Glomerular endothelial cell (primary cell): ENCODE data around the gene HMG20A. TPM values are rescaled to one million over a fixed set of nuclear protein-coding genes. Genes with fewer than 3 reads are reported as not detected.

Experiments used
- DNase-seq: peaks from one replicate; pipeline ENCODE4 v3.0.0-alpha.2; 2011; ENCODE audit warnings: low read depth, low spot score; ENCODE audit errors: extremely low read depth
- total RNA-seq: library from RNA; depleted of rRNA; stranded (reverse); fragments of >200 nt; gene quantifications from 2 replicates; pipeline ENCODE4 v1.2.3, GENCODE V29; 2015

Gene HMG20A
- total RNA-seq, 1 donor from 2014 or later: 48.0 TPM

DNA sequence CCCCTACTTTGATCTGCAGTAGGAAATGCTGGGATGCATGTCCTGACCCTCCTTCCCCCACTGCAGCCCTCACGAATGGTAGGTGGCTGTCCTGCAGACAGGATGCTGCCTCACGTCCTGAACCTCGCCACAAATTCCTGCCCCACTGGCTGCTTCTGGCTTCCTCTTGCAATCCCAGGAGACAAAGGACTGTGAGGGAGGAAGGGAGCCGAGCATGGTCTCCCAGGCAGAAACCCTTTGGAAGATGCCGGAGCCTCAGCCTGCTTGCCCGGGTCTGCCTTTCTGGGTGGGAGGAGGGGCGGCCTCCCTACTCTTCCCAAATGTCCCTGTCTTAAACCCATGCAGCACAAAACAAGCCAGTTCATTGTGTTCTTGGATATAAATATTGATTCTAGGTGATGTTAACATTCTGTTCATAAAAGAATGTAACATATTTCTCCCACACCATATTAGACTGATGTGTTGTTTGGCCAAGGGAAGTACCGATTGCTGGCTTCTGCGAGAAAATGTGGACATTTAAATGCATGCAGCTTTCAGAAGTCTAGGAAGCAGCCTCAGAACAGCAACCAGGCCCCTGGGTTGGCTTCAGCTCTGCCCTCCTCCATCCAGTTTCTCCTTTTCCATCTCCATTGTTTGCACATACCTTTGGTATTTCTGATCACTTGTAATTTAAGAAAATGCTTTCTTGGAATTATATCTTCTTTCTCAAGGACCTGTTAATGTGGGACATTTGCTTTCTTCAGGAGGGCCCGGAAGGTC lies 75.3 kb downstream of the HMG20A start:
- no peak for DNase-seq

DNA sequence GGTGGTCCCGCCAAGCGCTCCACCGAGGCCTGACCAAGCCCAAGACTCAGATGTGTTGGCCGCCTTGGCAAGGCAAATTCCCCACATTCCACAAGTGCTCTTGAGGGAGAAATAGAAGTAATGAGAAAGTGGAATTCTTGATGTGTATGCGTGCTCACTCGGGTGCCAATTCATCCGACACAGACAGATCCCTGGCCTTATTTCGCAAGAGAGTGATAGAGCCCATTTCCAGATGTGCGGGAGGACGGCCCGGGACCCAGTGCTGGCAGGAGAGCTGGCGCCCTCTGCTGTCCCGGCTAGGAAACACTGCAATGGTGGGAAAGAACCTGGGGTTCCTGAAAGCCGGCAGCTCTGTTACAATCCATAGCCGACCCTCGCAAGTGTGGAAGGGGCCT lies 76.0 kb downstream of the HMG20A start:
- DNase-seq: no peak

DNA sequence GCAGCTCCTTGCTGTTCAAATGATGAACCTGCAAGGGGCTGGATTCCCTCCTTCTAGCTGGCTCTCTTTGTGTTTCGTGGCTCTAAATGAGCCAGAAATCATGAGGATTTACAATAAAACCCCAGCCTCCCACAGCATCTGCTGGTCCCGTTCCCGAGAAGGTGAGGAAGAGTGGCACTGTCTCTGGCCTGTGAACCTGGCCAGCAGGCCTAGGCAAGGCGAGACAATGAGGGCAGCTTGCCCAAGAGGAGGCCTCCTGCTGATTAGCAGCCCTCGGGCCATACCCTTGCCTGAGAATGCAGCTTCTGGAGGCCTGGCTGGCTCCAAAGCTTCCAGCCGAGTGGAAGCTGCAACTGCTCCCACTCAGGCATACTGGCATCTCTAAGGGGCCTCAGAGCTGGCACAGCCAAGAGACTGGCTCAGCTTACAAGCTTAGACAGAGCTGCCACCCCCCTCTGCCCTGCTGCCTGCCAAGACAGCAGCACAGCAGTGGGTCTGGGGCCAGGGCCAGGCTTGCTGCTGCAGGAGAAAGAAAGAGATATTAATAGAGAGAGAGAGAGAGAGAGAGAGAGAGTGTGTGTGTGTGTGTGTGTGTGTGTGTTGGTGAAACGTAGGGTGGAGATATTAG lies 76.5 kb downstream of the HMG20A start:
- DNase-seq: no peak

DNA sequence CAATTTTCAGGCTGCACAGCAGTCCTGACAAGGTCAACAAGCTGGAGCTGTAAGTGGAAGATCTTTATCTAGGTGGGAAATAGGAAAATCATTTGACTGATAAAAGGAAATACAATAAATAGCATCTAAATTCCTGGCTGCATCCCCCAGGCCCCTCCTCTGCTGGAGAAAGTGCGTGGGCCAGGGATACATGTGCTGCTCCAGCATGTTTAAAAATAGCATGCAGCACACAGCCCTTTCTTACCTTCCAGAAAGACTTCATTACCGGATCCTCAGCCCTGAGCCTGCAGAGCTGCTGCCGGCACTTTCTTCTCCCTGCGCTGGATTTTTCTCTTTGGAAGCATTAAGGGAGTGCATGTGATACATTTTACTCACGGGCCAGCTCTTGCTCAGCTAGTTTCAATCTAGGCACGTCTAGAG lies 77.3 kb downstream of the HMG20A start:
- no peak for DNase-seq

DNA sequence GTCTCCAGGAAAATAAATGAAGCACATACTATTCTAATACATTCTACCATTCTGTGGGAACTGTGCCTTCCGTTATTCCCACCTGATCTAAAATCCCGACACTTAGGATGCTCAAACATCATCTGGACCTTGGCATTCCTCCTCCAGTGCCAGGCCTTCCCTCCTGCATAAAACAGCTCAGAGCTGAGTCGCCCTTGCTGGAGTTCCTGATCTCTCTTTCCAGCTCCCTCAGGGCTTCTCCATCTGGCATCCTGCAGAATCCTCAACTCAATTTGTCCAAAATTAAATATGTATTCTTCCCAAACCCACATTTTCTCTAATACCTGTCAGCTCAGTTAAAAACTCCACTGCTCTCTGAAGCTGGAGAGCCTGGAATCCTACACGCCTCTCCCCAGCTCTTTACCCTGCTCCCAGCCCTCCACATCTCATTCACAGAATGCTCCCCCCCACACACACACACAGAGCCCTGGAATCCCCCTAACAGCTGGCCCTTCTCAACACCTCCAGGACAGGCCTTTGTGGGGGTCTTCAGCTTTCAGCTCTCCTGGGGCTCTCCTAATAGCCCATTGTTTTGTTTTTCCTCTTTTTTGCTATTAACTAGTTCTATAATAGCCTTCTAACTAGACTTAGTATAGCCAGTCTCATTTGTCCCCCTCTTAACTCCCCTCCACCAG lies 78.5 kb downstream of the HMG20A start:
- DNase-seq: no peak

DNA sequence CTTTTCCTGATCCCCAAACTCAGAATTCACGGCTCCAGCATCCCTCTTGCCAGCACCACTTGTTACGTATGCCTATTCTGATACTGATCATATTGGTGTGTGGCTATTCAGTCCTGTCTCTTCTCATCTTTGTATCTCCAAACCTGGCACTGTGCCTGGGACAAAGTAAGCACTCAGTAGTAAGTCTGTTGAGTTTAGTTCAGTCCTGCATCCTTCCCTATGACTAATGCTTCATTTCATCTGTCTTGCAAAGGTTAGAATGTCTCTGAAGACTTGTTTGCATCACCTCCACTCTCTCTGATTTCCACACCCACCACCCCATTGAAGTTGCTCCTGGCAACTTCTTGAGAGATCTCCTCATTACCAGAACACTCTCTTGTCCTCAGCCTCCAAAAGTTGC lies 80.3 kb downstream of the HMG20A start:
- DNase-seq: no peak

DNA sequence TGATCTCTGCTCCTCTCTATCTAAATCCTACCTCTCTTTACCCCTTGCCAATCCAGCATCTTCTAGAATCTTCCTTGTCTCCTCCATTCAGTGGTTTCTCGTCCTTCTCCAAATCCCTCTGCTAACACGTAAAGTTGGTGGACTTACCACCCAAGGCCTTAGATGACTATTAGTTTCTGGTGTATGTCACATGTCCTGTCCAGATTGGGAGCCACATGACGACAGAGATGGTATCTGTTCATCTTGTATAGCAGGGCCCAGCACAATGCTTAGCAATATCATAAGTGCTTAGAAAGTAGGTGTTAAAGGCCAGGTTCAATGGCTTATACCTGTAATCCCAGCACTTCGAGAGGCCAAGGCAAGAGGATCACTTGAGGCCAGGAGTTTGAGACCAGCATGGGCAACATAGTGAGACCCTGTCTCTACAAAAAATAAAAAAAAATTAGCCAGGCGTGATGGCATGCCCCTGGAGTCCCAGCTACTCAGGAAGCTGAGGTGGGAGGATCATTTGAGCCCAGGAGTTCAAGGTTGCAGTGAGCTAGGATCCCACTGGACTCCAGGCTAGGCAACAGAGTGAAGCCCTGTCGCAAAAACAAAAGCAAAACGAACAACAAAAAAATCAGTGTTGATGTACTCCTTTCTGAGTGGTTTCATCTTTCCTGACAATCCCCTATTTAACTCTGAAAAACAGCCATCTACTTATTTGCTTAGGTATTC lies 81.8 kb downstream of the HMG20A start:
- no peak for DNase-seq

DNA sequence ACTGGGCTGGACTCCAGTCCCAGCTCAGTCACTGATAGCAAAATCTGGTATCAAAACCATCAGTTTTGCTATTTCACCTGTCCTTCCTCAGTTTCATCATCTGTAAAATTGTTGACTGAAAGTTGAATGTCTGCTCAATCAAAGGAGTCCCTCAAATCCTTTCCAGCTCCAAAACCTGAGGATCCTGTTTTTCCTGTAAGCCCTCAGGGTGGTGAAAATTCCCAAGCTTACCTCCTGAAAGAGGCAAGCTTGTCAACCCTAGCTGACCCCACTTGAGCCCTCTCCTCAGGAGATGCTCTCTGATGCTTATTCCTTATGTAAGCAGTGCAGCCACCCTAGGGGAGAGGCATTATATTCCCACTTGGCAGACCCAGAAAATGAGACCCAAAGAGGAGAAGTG lies 82.6 kb downstream of the HMG20A start:
- no peak for DNase-seq

DNA sequence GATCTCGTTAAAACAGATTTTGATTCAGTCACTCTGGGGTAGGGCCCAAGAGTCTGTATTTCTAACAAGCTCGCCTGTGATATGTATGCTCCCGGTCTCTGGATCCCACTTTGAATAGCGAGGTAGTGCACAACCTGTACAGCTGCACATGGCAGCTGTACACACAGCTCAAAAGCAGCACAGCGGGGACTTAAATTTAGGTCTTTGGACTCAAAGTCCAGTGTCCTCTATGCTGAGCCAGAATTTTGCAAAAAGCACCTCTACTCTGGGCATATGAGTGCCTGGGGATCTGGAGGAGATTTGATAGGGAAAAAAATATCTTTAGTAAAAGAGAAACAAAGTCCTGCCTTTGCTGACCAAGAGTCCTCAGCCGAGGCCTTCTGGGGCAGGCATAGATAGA lies 83.1 kb downstream of the HMG20A start:
- no peak for DNase-seq

DNA sequence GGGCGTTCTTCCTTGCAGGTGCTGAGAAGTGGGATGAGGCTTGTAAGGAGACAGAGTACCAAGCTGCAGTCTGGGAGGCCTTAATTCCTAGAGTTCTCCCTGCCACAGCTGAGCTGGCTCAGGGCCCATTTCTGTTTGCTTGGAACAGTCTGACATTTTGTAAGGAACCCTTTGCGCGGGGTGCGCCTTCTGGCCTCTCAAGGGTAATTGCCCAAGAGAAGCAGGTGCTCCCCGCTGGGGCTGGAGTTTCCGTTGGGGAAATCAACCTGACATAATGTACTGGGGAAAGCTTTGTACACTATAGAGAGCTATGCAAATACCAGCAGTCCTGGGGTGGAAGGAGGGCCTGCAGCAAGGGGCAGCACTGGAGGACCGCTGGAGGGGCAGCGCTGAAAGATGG lies 83.6 kb downstream of the HMG20A start:
- no peak for DNase-seq

DNA sequence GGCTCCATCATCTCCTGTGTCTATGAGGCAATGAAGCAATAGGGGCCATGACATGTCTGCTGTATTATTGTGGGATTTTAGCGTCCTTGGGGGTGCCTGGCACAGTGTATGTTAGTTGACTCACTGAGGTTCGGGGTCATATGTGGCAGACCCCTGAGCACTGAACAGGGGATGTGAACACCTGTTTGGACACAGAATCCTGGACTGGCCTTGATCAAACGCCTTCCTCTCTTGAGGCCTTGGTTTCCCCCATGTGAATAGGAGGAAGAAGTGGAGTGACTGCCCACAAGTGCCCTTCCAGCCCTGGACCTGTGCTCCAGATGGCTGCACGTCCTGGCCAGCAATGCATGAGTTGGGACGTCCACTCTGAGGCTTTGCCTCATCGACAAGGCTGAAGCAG lies 84.2 kb downstream of the HMG20A start:
- no peak for DNase-seq

DNA sequence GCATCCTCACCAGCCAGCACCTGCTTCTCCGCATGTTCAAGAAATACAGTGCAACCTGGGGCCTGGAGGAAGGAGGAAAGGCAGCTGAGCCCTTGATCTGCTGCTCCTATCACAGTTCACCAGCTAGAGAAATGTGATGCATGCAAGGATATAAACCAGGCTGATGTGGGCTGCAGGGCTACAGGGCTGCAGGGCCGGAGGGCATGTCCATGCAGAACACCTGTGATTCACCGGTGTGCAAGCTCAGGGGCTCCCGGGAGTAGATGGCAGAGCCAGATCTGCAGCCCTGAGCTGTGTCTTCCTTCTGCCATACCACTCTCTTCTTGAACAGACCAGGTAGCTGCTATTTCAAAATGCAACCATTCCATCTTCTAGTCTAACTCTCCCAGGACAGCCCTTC lies 84.9 kb downstream of the HMG20A start:
- DNase-seq: no peak

DNA sequence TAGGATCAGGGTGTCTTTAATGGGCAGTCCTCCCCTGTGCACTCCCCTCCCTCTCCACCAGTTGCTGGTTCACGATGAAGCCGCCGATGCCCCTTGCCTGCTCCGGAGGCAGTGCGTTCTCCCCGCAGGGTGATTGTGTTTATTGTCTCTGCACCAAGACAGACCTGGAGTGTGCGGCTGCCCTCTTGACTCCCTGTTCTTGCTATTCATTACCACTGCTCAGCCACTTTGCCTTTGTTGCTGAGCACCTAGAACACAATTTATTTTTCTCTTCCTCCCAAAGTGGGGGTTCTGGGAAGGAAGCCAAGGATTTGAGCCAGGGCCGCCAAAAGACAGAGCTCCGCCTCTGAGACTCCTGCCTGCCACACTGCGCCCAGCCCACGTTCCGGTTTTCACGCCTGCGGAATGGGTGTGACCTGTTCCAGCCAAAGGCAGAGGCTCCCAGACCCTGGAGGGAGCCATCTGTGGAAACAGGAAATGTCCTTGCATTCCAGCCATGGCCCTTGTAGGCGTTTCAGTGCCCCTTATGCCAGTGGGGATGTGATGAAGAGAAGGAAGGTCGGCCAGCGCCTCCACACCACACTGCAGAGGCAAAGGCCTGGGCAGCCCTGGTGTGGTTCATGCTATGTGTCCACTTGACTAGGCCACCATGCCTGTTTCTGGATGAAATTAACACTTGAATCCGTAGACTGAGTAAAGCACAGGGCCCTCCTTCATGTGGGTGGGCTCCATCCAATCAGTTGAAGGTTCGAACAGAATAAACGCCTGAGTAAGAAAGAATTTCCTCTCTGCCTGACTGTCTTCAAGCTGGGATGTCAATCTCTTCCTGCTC lies 85.8 kb downstream of the HMG20A start:
- no peak for DNase-seq

DNA sequence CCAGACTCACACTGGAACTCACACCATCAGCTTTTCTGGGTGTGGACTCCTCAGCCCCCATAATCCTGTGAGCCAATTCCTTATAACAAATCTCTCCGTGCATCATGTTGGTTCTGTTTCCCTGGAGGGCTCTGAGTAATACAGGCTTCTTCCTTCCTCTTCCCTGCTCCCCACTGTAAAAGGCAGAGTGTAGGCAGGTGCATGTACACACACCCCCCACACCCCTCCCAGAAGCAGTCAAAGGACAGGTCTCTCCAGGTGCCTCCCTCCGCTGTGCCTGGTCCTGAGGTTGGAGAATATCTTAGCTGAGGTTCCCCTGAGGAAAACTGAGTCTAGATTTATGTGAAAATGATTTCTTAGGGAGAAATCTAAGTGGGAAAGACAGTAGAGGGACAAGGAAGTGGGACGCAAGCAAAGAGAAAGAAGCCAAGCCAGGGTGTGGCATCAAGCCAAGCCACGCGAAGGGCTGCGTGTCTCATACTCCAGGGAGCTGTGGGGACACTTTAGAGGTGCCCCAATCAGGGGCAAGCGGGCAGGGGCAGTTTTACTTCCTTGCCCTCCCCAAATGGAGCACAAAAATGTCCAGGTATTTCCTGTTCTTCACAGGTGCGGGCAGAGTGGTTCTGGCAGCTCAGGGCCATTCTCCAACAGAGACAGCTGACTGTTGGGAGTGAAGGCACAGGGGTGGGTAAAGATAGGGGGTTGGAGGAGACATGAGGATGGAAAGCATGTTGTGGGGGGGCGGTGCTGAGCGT lies 86.6 kb downstream of the HMG20A start:
- DNase-seq: no peak

DNA sequence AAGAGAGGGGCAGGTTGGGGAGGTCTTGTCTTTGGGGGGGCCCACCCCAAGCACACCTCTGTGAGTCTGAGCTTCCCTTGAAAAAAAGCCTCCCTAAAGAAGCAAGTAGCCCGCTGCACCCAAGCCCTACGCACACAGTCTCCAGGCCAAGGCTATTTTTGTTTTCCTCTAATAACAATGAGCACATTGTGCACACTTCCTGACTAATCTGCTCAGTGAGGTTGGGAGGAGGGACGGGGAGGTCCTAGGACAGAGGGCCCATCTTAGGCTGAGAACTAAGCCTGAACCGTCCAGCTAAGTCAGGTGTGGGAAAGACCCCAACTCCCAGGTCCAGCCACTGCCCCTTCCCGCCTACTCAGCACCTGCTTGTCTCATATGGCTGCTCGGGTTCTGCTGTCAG lies 87.2 kb downstream of the HMG20A start:
- DNase-seq: no peak

DNA sequence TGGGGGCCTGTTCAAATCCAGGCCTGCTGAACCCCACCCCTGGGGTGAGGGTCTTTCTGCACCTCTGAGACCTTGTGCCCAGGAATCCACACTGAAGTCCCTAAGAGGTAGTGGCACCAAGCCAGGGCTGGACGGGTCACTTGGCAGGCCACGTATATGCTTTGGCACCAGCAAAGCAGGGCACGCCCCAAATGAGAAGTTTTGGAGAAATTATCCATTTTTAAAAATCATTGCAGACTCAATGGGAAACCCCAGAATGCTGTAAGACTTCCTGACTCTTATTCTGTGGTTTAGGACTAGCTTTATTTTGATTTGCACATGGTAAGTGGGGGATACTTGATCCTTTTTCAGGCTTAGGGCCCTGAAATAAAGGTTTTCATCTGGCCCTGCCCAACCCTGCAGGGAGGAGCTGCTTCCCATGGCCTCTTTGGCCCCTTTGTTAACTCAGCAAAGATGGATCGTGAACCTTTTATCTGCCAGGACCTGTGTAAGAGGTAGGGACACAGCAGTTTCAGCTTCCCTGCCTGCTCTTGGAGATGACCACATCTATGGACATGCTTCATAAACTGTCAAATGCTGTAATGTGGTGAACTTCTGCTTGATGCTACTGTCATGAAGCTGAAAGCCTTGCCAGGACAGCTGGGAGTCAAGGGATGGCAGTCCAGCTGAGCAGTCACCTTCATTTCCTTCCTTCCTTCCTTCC lies 88.0 kb downstream of the HMG20A start:
- DNase-seq: no peak

DNA sequence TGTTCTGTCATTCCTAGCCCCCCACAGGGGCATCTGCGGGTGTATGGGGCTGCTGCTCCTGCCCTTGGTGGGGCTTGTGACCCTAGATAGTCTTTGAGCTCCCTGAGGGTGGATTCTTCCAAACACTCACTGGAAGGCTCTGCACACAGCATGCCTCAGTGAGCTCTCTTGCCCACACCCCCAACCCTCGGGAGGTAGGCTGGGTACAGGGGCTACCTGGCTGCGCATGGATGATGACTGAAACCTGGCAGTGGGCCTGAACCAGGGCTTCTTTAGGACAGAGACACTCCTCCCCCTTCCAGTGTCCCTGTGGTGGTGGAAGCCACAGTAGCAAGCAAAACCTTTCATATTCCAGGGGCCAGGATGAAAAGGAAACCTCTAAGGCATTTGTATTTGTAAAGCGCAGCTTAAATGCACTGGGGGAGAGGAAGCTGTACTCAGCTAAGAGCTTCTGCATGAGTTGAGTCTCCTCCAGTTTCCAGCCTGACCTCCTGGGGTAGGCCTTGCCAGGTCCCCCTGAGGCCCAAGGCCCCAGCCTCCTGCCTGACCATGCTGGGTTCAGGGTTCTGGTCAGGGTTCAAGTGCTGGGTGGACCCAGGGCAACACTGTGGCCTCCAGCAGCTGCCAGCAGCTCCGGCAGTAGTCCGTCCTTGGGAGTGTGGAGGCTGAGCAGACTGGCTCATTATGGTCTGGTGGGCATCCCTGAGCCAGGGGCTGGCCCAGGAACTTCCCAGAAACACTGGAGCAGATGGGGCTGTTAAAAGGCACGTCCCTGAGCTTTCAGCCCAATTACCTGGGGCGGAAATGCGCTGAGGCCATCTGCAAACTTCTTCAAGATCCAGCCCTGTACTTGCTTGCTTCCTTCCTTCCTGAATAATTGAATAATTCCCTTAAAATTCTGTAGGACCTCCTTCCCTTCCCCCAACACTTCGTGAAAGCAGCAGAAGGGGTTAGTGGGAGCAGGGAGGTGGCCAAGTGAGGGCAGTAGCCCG lies 89.7 kb downstream of the HMG20A start:
- DNase-seq: no peak

DNA sequence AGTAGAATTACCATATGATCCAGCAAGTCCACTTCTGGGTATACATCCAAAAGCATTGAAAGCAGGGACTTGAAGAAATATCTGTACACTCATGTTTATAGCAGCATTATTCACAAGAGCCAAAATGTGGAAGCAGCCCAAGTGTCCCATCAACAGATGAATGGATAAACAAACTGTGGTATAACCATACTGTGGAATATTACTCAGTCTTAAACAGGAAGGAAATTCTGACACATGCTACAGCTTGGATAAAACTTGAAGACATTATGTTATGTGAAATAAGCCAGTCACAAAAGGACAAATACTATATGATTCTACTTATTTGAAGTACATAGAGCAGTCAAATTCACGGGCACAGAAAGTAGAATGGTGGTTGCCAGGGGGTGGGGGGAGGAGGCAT lies 91.2 kb downstream of the HMG20A start:
- no peak for DNase-seq
